GM19099 (cell line): ENCODE results near the gene KHDRBS1.

Source experiments
- POLR2A ChIP-seq: IDR thresholded peaks from 3 replicates; pipeline ENCODE4 v1.6.1; 2011; ENCODE audit warnings: low read depth; ENCODE audit not compliant: insufficient read length; ENCODE audit errors: extremely low read depth

KHDRBS1 gene

DNA sequence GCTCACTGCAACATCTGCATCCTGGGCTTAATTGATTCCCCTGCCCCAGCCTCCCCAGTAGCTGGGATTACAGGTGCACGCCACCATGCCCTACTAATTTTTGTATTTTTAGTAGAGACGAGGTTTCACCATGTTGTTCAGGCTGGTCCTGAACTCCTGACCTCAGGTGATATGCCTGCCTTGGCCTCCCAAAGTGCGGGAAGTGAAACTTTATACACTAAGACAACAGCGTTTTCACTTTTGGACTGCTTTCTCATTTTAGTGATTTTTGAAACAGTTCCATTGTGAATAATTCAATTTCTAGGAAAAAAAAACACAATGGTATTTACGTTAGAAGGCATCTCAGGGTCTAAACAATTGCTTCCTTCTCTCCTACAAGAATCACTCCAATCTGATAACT lies 11.8 kb upstream of the KHDRBS1 start:
- no peak for TF ChIP-seq POLR2A

DNA sequence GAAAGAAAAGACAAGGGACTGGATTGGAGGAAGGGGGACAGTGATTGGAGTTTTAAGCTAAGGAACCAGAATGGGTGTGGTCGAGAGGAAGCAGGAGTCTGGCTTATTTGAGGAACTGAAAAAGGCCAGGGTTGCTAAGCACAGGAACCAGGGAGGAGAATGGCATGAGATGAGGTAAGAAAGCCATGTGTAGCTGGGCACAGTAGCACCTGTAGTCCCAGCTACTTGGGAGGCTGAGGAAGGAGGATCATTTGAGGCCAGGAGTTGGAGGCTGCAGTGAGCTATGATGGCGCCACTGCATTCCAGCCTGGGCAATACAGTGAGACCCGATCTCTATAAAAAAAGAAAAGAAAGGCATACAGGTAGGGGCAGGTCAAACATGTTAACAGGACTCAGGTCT lies 8.1 kb upstream of the KHDRBS1 start:
- TF ChIP-seq POLR2A: no peak

GRCh38 chr1:32007591-32007940 lies 6.1 kb upstream of the KHDRBS1 start:
- TF ChIP-seq POLR2A: no peak

- no peak for TF ChIP-seq POLR2A
Observed at GRCh38 chr1:32010246-32010645, 3.4 kb upstream of the KHDRBS1 start.

DNA sequence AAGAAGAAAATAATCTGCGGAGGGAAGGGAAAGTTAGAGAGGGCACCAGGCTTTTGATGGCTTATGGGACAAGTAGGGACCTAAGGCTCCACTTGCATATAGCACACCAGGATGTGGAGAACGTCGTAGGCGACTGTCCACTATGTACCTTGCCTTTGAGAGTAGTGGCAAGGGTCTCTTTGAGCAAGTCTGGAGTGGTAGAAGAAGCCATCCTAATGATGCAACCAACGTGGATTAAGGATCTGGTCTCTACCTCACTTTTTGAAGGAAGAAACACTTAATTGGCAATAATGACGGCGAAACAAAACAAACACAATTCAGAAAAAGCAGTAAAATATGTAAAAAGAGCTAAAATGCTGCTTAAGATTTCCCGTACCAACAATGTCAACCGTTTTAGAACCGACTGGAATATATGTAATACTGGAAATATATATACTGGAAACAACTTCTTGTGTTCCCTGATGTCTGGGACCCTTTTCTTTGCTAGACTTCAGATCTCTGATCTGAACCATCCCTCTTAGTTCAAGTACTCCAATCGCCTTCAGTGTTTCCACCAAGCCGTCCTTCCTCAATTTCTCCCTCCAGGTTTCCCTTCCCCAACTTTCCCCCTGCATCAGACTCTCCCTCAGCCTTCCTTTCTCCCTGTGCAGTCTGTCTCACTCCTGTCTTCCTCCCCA lies 821 bp upstream of the KHDRBS1 start:
- no peak for TF ChIP-seq POLR2A

DNA sequence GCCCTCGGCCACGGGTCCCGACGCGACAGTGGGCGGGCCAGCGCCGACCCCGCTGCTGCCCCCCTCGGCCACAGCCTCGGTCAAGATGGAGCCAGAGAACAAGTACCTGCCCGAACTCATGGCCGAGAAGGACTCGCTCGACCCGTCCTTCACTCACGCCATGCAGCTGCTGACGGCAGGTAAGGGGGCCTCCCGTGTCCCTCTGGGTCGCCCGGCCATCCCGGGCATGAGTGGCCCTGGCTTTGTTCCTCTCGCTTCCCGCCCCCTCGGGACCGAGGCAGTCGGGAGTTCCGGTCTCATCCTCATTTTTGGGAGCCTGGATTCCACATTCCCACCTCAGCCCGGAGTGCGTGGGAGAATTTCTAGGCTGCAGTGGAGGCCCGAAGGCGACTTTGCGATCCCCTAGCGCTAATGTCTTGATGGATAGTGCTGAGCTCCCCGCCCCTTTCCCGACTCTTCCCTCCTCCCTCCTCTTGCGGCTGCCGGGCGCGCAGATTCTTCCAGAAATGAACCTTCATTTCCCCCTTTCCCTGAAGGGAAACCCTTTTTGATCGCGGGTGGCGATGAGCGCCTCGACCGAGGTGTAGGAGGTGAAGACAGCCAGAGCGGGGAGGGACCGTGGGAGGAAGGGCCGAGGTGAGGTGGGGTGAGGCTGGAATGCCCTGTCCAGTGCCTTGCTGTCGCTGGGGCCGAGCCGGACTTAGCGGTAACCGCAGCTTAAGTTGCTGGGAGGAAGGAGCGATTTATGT lies 705 bp downstream of the KHDRBS1 start:
- no peak for TF ChIP-seq POLR2A

GRCh38 chr1:32014948-32015273 lies 1.2 kb downstream of the KHDRBS1 start:
- TF ChIP-seq POLR2A: no peak

GRCh38 chr1:32020339-32020738 lies 6.7 kb downstream of the KHDRBS1 start:
- no peak for TF ChIP-seq POLR2A

DNA sequence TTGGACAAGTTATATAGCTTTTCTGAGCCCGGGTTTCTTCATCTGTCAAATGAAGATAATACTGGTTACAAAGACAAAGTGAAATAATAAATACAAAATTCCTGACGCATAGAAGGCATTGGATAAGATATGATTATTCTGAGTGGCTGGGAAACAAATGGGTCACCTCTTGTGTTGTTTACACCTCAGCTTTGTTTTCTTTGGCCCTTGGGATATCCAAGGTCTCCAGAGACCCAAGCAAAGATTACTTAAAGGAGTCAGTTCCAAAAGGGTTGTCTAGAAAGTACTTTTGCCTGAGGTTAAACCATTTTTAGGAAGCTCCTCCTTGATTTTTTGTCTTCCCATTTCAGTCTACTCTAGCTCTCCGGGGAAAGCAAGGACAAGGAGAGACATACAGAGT lies 9.7 kb downstream of the KHDRBS1 start:
- no peak for TF ChIP-seq POLR2A

- TF ChIP-seq POLR2A: no peak
Observed at GRCh38 chr1:32025515-32025914, 11.8 kb downstream of the KHDRBS1 start.

DNA sequence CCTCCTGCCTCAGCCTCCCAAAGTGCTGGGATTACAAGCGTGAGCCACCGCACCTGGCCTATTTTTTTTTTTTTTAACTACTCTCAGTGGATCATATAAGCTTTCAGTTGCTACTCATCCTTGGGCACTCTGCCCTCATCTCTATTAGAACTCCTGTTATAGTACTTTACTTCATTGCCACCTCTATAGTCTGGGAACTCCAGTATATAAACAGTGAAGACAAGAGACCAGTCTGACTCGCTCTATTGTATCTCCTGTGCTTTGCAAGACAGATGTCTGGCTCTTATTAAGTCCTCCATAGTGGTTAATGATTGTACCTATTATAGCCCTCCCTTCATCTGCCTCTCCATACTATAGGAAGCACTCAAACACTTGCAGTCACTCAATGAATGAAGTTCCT lies 15.1 kb downstream of the KHDRBS1 start:
- TF ChIP-seq POLR2A: no peak

- no peak for TF ChIP-seq POLR2A
Observed at GRCh38 chr1:32031578-32032274, 18.1 kb downstream of the KHDRBS1 start.

- TF ChIP-seq POLR2A: no peak
Observed at GRCh38 chr1:32032275-32032615, 18.6 kb downstream of the KHDRBS1 start.

DNA sequence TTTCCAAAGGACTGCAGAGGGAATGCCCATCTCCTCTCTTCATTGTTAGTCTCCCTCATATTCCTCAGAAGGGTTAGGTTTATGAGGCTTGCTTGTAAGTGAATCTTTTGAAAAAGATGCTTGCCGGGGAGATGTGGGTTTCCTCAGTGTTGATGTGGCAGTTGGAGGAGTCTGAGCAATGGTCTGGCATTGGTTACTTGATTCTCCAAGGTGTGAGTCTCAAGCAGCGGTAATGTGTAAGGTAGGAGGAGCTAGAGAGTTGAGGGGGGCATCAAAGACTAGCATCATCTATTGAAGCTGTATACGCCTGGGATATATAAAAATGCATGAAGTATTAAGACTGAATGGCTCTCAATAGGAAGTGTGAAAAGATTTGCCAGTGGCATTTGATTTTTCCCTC lies 21.5 kb downstream of the KHDRBS1 start:
- no peak for TF ChIP-seq POLR2A

GRCh38 chr1:32040711-32041110 lies 27.0 kb downstream of the KHDRBS1 start:
- no peak for TF ChIP-seq POLR2A

DNA sequence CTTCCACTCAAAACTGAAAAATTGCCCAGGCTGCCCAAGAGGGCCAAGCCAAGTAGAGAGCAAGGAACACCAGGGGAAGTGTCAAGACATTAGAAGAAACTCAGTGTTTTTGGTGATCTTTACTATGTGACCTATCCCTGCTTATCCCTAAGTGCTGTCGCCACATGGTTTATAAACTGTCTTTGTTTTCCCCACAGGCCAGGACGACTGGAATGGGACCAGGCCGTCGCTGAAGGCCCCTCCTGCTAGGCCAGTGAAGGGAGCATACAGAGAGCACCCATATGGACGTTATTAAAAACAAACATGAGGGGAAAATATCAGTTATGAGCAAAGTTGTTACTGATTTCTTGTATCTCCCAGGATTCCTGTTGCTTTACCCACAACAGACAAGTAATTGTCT lies 28.7 kb downstream of the KHDRBS1 start:
- TF ChIP-seq POLR2A: no peak
